HEK293T (cell line): ENCODE data around the gene KDM5C.

Source experiments
- BHLHE40 ChIP-seq: fragments of 450-650 bp; IDR thresholded peaks from 2 replicates; pipeline ENCODE4 v1.6.1; 2016; ENCODE audit warnings: mild to moderate bottlenecking, moderate library complexity, borderline replicate concordance
- FOXA1 ChIP-seq: fragments of 450-650 bp; IDR thresholded peaks from 2 replicates; pipeline ENCODE4 v1.6.1; 2016; ENCODE audit warnings: mild to moderate bottlenecking
- FOXM1 ChIP-seq: fragments of 450-650 bp; IDR thresholded peaks from 2 replicates; pipeline ENCODE4 v1.6.1; 2017; ENCODE audit warnings: mild to moderate bottlenecking, borderline replicate concordance
- HDGF ChIP-seq: fragments of 450-650 bp; IDR thresholded peaks from 2 replicates; pipeline ENCODE4 v1.6.1; 2017; ENCODE audit warnings: antibody characterized with exemption, borderline replicate concordance
- LEF1 ChIP-seq: fragments of 450-650 bp; IDR thresholded peaks from 2 replicates; pipeline ENCODE4 v1.6.1; 2017; ENCODE audit warnings: mild to moderate bottlenecking, borderline replicate concordance
- NFRKB ChIP-seq: fragments of 450-650 bp; IDR thresholded peaks from 2 replicates; pipeline ENCODE4 v1.6.1; 2016; ENCODE audit warnings: mild to moderate bottlenecking, moderate library complexity
- SUZ12 ChIP-seq: fragments of 450-650 bp; IDR thresholded peaks from 2 replicates; pipeline ENCODE4 v1.6.1; 2016; ENCODE audit warnings: mild to moderate bottlenecking
- TARDBP ChIP-seq: fragments of 450-650 bp; IDR thresholded peaks from 2 replicates; pipeline ENCODE4 v1.6.1; 2016
- ZNF384 ChIP-seq: fragments of 450-650 bp; IDR thresholded peaks from 2 replicates; pipeline ENCODE4 v1.6.1; 2016
- TF ChIP-seq, protein P1 (sequence below): fragments of 450-650 bp; IDR thresholded peaks from 2 replicates; pipeline ENCODE4 v1.6.1; 2016

DNA sequence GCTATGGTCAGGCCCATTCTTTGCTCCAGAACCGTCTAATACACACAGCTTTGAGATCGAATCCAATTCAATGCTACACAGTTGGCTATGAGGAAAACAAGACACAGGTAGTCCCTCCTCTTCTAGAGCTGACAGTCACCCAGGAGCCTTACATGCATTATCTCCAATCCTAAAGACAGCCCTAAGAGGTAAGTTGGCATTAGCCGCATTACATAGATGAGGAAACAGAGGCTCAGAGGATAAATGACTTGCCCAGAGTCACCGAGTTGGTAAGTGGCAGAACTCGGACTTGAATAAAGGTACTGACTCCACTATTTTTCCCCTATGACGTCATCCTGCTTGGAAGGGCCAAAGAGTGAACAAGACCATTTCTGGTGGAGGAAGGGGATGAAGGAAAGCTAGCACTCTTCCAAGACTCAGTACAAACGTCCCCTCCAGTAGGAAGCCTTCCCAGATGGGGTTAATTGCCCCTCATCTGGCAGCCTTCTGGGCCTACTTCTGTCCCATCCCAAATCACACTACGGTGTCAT, 47.9 kb upstream of the KDM5C start:
- TF ChIP-seq, protein P1, sequence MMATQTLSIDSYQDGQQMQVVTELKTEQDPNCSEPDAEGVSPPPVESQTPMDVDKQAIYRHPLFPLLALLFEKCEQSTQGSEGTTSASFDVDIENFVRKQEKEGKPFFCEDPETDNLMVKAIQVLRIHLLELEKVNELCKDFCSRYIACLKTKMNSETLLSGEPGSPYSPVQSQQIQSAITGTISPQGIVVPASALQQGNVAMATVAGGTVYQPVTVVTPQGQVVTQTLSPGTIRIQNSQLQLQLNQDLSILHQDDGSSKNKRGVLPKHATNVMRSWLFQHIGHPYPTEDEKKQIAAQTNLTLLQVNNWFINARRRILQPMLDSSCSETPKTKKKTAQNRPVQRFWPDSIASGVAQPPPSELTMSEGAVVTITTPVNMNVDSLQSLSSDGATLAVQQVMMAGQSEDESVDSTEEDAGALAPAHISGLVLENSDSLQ: no peak
- TF ChIP-seq FOXA1: no peak
- TF ChIP-seq TARDBP: no peak
- TF ChIP-seq SUZ12: no peak
- no peak for TF ChIP-seq ZNF384
- no peak for TF ChIP-seq NFRKB
- TF ChIP-seq BHLHE40: no peak
- no peak for TF ChIP-seq FOXM1
- TF ChIP-seq LEF1: no peak
- no peak for TF ChIP-seq HDGF
